ENCODE data around the gene KIAA1549.
"Not testable (repeated sequence)": the region's sequence is repeated elsewhere in the genome, so short reads cannot be mapped to it uniquely, and the experiment has no call there.

Gene KIAA1549

GRCh38 chr7:138802706-138803105, 178.5 kb downstream of the KIAA1549 start:
- DNase-seq: no peak

GRCh38 chr7:138801256-138801655, 179.9 kb downstream of the KIAA1549 start:
- DNase-seq: no peak

GRCh38 chr7:138799336-138800000, 181.7 kb downstream of the KIAA1549 start:
- no peak for DNase-seq

- no peak for DNase-seq
These were observed 182.4 kb downstream of the KIAA1549 start for GRCh38 chr7:138798836-138799235.

DNA sequence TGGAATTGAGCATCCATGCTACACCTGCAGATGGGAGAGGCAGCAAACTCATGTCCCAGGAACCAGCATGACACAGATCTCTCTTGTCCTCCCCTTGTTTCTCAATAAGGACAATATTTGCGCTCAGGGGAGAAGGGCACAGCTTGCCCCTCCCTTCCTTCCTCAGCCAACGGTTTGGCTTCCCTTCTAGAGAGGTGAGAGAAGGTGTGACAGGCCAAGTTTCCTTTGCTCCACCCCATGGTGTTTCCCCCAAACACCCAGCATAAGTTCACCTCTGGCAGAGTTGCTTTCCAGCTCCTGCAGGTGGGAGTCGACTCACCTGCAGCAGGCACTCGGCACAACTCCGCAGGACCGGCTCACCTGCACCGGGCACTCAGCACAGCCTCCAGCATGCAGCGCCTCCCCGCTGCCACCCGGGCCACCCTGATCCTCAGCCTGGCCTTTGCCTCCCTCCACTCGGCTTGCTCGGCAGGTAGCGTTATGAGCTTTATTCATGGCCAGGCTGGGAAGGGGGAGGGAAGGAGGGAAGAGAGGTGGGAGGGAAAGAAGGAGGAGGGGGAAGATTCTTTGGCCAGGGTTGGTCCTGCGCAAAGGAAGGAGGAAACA, 183.4 kb downstream of the KIAA1549 start, which contains the start of the genes ATP6V0A4 and TMEM213:
ATP6V0A4 (minus strand) TSS at position 482 of the 606 bp plus-strand sequence. CDS start 26,949 bp downstream, outside the sequence.
TMEM213 (plus strand) TSS at position 280 of the 606 bp plus-strand sequence; CDS start at position 391, 111 bp downstream.
- DNase-seq: no peak

DNA sequence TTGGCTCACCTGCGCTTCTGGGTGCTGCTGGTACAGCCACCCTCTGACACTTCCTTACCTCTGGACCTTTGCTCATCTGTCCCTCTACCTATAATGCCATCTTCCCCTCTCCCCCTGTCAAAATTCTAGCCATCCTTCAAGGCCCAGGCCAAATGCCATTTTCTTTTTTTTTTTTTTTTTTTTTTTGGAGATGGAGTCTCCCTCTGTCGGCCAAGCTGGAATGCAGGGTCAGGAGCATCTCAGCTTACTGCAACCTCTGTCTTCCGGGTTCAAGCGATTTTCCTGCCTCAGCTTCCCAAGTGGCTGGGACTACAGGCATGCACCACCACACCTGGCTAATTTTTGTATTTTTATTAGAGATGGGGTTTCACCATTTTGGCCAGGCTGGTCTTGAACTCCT, 184.1 kb downstream of the KIAA1549 start:
- not testable (repeated sequence) for DNase-seq

GRCh38 chr7:138796038-138796615, 185.1 kb downstream of the KIAA1549 start:
- no peak for DNase-seq

- DNase-seq: no peak
These were observed 195.4 kb downstream of the KIAA1549 start for GRCh38 chr7:138785587-138786437.

- no peak for DNase-seq
These were observed 196.5 kb downstream of the KIAA1549 start for GRCh38 chr7:138784692-138785091.
